SJSA1 (cell line): ENCODE data around the gene MAML3. TPM values are rescaled to one million over a fixed set of nuclear protein-coding genes. Genes with fewer than 3 reads are reported as not detected.

Experiments used
- DNase-seq, 2 experiments: peaks; one replicate each; pipeline ENCODE4 v3.0.0-alpha.2; 2015 to 2020; ENCODE audit warnings: low spot score in 2 of 2, low read depth in 1 of 2
- H3K27ac ChIP-seq: fragments of 250-450 bp; sonication (Bioruptor Pico); 2 replicates; pipeline ENCODE4 v1.5.1; 2020; ENCODE audit warnings: mild to moderate bottlenecking, moderate library complexity
- H3K27me3 ChIP-seq: fragments of 250-450 bp; sonication (Bioruptor Pico); replicated peaks from 2 replicates; pipeline ENCODE4 v1.5.1; 2020; ENCODE audit warnings: mild to moderate bottlenecking, moderate library complexity
- H3K36me3 ChIP-seq: fragments of 250-450 bp; sonication (Bioruptor Pico); 2 replicates; pipeline ENCODE4 v1.5.1; 2020; ENCODE audit warnings: mild to moderate bottlenecking
- H3K4me1 ChIP-seq: fragments of 250-450 bp; sonication (Bioruptor Pico); replicated peaks from 2 replicates; pipeline ENCODE4 v1.6.1; 2021; ENCODE audit warnings: mild to moderate bottlenecking
- H3K4me3 ChIP-seq: fragments of 250-450 bp; sonication (Bioruptor Pico); 2 replicates; pipeline ENCODE4 v1.5.1; 2020; ENCODE audit warnings: mild to moderate bottlenecking
- H3K9me3 ChIP-seq: fragments of 250-450 bp; sonication (Bioruptor Pico); replicated peaks from 2 replicates; pipeline ENCODE4 v1.5.1; 2020; ENCODE audit warnings: mild to moderate bottlenecking
- total RNA-seq: library from RNA; depleted of rRNA; stranded (reverse); fragments of >200 nt; shearing (Covaris generic); gene quantifications from 2 replicates; pipeline ENCODE4 v1.2.3, GENCODE V29; 2014

Gene MAML3
- total RNA-seq, 1 experiment from 2014 or later: 1.8 TPM

DNA sequence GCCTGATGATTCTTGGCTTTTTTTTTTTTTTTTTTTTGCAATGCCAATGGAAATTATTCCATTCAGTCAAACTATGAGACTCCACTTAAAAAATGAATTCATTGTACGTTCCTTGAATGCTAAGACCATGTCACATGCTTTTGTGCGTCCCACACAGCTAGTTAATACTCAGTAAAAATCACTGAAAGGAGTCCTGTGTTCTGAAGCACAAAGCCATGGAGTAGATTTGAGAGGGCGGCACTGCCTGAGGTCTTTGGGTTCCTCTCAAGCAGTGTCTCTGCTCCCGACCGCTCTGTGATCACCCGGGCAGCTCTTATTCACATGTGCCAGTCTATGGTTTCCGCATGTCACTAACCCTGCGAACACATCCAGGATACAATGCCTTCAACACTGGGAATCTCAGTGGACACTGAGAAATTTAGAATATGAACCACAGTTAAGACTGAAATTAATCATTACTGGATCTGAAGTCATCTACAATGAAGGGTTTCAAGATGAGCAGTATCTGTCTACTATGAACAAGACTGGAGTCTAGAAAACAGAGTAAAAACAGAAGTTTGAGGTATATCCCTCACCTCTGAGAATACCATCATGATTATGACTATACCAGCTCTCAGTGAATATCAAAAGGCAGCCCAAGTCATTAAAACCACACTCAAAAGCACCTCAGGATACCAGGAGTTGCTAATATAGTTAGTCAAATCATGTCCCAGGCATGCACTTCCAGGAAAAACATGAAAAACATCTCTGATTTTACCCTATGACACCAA is 295.4 kb downstream of the MAML3 start:
- H3K9me3 ChIP-seq: no peaks in the 10 kb centered on the region
- peaks cover 11% of the 10 kb centered on the region for H3K4me1 ChIP-seq
- DNase-seq: no peak
- H3K4me3 ChIP-seq: no peak overlapping the region
- H3K36me3 ChIP-seq: no peaks in the 10 kb centered on the region
- no peak overlapping the region for H3K27ac ChIP-seq
- no peaks in the 10 kb centered on the region for H3K27me3 ChIP-seq

GRCh38 chr4:139857977-139858376 is 296.0 kb downstream of the MAML3 start:
- H3K4me1 ChIP-seq: peaks cover 11% of the 10 kb centered on the region
- H3K9me3 ChIP-seq: no peaks in the 10 kb centered on the region
- H3K27ac ChIP-seq: no peak overlapping the region
- no peak overlapping the region for H3K4me3 ChIP-seq
- no peaks in the 10 kb centered on the region for H3K36me3 ChIP-seq
- DNase-seq: no peak
- H3K27me3 ChIP-seq: no peaks in the 10 kb centered on the region

GRCh38 chr4:139857021-139857420 is 297.0 kb downstream of the MAML3 start:
- H3K4me1 ChIP-seq: peaks cover 11% of the 10 kb centered on the region
- no peaks in the 10 kb centered on the region for H3K27me3 ChIP-seq
- no peaks in the 10 kb centered on the region for H3K9me3 ChIP-seq
- H3K4me3 ChIP-seq: no peak overlapping the region
- no peaks in the 10 kb centered on the region for H3K36me3 ChIP-seq
- peak in 1 of 2 experiments; percentile 38 for DNase-seq
- no peak overlapping the region for H3K27ac ChIP-seq

DNA sequence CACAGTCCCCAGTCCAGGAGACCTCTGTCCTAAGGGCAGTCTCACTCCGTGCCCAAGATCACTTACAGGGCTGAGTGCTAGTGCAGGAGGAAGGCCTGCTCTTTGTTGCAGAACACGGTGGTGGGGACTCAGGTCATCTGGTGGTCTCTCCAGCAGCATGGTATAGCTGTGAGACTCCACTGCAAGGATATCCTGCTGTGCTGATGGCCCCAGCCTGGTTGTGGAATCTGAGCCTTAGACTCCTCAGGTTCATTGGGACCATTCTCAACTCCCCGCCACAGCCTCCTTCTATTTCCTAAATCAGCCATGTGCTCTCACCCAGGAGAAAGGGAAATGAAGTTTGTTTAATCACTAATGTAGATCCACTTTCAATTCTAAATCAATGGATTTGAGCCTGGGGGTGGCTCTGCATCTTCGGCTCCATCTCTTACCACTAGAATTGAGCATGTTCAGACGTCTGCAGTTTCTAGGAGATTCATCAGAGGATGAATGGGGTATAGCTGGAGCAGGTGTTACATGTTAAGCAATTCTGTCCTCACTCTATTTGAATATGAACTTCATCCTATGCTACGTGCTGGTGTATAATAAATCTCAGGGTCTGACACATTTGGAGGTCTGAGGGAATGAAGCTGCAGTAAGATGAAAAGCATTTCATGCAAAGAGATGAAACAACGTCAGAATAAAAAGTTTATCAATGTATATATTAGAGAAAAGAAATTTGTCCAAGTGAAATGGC is 299.1 kb downstream of the MAML3 start:
- no peak for DNase-seq
- H3K4me1 ChIP-seq: peaks cover 11% of the 10 kb centered on the region
- H3K27ac ChIP-seq: no peak overlapping the region
- no peaks in the 10 kb centered on the region for H3K27me3 ChIP-seq
- H3K36me3 ChIP-seq: no peaks in the 10 kb centered on the region
- no peak overlapping the region for H3K4me3 ChIP-seq
- H3K9me3 ChIP-seq: no peaks in the 10 kb centered on the region

- no peaks in the 10 kb centered on the region for H3K36me3 ChIP-seq
- H3K27me3 ChIP-seq: no peaks in the 10 kb centered on the region
- H3K9me3 ChIP-seq: no peaks in the 10 kb centered on the region
- H3K4me3 ChIP-seq: no peak overlapping the region
- no peak for DNase-seq
- H3K4me1 ChIP-seq: peaks cover 11% of the 10 kb centered on the region
- H3K27ac ChIP-seq: no peak overlapping the region
Observed at GRCh38 chr4:139853309-139853708, 300.7 kb downstream of the MAML3 start.

GRCh38 chr4:139852612-139853269 is 301.2 kb downstream of the MAML3 start:
- Histone ChIP-seq H3K27me3 (no peaks in the 10 kb centered on the region), H3K36me3 (no peaks in the 10 kb centered on the region), H3K4me3 (no peak overlapping the region), H3K4me1 (peaks cover 11% of the 10 kb centered on the region), H3K9me3 (no peaks in the 10 kb centered on the region), H3K27ac (no peak overlapping the region)
- DNase-seq: no peak

DNA sequence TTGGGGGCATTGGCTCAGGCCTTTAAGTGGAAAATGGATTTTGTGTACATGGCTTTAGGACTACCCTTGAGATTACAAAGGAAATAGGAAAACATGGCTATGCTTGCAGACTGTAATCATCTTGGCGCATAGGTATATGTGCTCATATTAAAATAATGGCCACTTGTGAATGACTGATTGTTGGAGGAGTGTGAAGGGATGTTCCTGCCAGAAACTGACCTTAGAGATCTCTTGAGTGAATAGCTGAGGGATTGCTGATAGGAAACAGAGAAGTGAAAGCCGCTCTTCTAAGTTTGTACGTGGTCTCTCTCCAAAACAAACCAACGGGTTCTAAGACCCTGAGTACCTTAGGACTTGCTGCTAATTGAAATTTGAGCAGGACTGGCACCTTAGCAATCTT is 302.3 kb downstream of the MAML3 start:
- Histone ChIP-seq H3K4me3 (no peak overlapping the region), H3K27me3 (no peaks in the 10 kb centered on the region), H3K9me3 (no peaks in the 10 kb centered on the region), H3K27ac (no peak overlapping the region), H3K36me3 (no peaks in the 10 kb centered on the region), H3K4me1 (peaks cover 1% of the 10 kb centered on the region)
- no peak for DNase-seq

- no peak for DNase-seq
- no peaks in the 10 kb centered on the region for H3K36me3 ChIP-seq
- no peak overlapping the region for H3K27ac ChIP-seq
- H3K4me3 ChIP-seq: no peak overlapping the region
- H3K4me1 ChIP-seq: no peaks in the 10 kb centered on the region
- H3K9me3 ChIP-seq: no peaks in the 10 kb centered on the region
- no peaks in the 10 kb centered on the region for H3K27me3 ChIP-seq
Observed at GRCh38 chr4:139851133-139851532, 302.9 kb downstream of the MAML3 start.

- no peaks in the 10 kb centered on the region for H3K9me3 ChIP-seq
- H3K27me3 ChIP-seq: no peaks in the 10 kb centered on the region
- no peaks in the 10 kb centered on the region for H3K36me3 ChIP-seq
- DNase-seq: no peak
- no peak overlapping the region for H3K4me3 ChIP-seq
- H3K27ac ChIP-seq: no peak overlapping the region
- no peaks in the 10 kb centered on the region for H3K4me1 ChIP-seq
Observed at GRCh38 chr4:139849219-139849618, 304.8 kb downstream of the MAML3 start.

- Histone ChIP-seq H3K9me3 (no peaks in the 10 kb centered on the region), H3K36me3 (no peaks in the 10 kb centered on the region), H3K4me3 (no peak overlapping the region), H3K27me3 (no peaks in the 10 kb centered on the region), H3K27ac (no peak overlapping the region), H3K4me1 (no peaks in the 10 kb centered on the region)
- DNase-seq: no peak
Observed at GRCh38 chr4:139848028-139848427, 306.0 kb downstream of the MAML3 start.

DNA sequence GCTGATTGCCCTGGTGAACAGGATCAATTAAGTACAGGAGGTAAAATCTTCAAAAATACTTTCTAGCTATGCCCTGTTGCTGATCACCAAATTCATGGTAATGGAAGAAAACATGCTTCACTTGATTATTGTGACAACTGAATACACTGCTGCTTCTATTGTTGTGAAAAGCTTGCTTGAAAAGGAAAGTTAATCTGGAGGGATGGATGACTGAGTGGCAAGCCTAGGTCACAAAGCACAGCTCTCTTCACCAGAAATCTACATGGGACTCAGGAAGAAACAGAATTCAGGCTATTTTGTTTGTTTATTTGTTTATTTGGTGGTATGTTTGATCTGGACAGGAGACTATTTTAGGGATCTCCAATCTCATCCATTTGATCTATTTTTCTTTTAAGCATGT is 306.4 kb downstream of the MAML3 start:
- no peaks in the 10 kb centered on the region for H3K9me3 ChIP-seq
- H3K4me1 ChIP-seq: no peaks in the 10 kb centered on the region
- H3K27ac ChIP-seq: no peak overlapping the region
- DNase-seq: no peak
- H3K36me3 ChIP-seq: no peaks in the 10 kb centered on the region
- H3K4me3 ChIP-seq: no peak overlapping the region
- no peaks in the 10 kb centered on the region for H3K27me3 ChIP-seq

- H3K9me3 ChIP-seq: no peaks in the 10 kb centered on the region
- no peaks in the 10 kb centered on the region for H3K4me1 ChIP-seq
- no peak overlapping the region for H3K4me3 ChIP-seq
- no peak for DNase-seq
- H3K27me3 ChIP-seq: no peaks in the 10 kb centered on the region
- H3K36me3 ChIP-seq: no peaks in the 10 kb centered on the region
- H3K27ac ChIP-seq: no peak overlapping the region
Observed at GRCh38 chr4:139846766-139847165, 307.2 kb downstream of the MAML3 start.

DNA sequence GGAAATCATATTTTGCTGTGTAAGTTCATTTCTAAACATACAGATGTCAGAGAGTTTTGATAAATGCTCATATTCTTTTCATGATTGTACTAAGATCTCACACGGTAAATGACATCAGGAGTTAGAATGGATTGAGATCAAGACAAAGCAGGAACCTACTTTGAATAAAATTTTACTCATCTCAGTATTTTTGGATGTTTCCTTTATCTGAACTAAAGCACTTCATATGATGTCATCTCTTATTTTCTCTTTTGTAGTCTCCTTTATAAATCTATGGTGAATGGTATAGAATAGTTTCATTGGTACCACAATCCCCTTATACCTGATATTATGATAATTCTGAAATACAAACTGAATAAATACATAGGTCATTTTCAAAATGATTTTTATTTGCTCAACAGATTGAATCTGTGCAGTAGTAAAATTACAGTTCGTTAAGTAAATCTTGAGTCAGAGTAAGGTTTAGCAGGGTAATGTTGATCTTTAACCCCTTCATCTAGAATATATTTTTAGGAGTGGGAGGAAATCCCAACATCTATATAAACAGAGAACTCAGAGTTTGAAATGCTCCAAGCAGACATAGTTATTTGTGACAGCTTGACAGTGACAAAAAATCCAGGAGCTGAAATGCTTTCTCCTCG is 308.4 kb downstream of the MAML3 start:
- Histone ChIP-seq H3K4me3 (no peak overlapping the region), H3K27me3 (no peaks in the 10 kb centered on the region), H3K36me3 (no peaks in the 10 kb centered on the region), H3K9me3 (no peaks in the 10 kb centered on the region), H3K27ac (no peak overlapping the region), H3K4me1 (no peaks in the 10 kb centered on the region)
- DNase-seq: no peak
